ENCODE results near the gene DNAJC7. TPM values are rescaled to one million over a fixed set of nuclear protein-coding genes. Genes with fewer than 3 reads are reported as not detected.

DNAJC7 gene
- total RNA-seq, 2 donors from 2014 or later, result 57.8 to 60.4 TPM

- DNase-seq (ENCODE audit: low spot score), result no peak
- TF ChIP-seq POLR2A (IDR thresholded peaks at IDR 0.05) (no peak), POLR2AphosphoS5 (IDR thresholded peaks at IDR 0.05) (no peak), CTCF (IDR thresholded peaks at IDR 0.05) (no peak)
- intact Hi-C loops (cut with DNase I), result loop anchor here (5.0 kb wide), 1 partner anchor 50 kb away; the partner anchor contains the start of gene DNAJC7
- WGBS, result 12% methylated on average over 36 of the region's 39 CpGs
- Histone ChIP-seq H3K4me3 (peak overlapping the region; percentile 72 to 92), H3K27me3 (replicated peaks; ENCODE audit: insufficient read depth) (no peaks in the 10 kb centered on the region), H3K9me3 (no peaks in the 10 kb centered on the region), H3K4me1 (replicated peaks) (peaks cover 25% of the 10 kb centered on the region), H3K36me3 (no peaks in the 10 kb centered on the region), H3K27ac (peak overlapping the region; percentile 84 to 91)
Observed at GRCh38 chr17:41967141-41967920, 49.9 kb downstream of the DNAJC7 start.

- Histone ChIP-seq H3K27ac (peak within 1 kb of the TSS; percentile 84 to 91), H3K4me1 (replicated peaks) (peaks cover 18% of the 10 kb centered on the region), H3K27me3 (replicated peaks; ENCODE audit: insufficient read depth) (no peaks in the 10 kb centered on the region), H3K36me3 (no peaks in the 10 kb centered on the region), H3K4me3 (peak within 1 kb of the TSS; percentile 72 to 92), H3K9me3 (no peaks in the 10 kb centered on the region)
- intact Hi-C loops (cut with DNase I), result loop anchor here (5.0 kb wide), 1 partner anchor 51 kb away; the partner anchor contains the start of gene DNAJC7
- DNase-seq (ENCODE audit: low spot score), result peak; percentile 88
- TF ChIP-seq CTCF (IDR thresholded peaks at IDR 0.05) (peak in 2 of 4 experiments; percentile 5 to 30), POLR2A (IDR thresholded peaks at IDR 0.05) (peak; percentile 93), POLR2AphosphoS5 (IDR thresholded peaks at IDR 0.05) (peak; percentile 68)
- WGBS, result under 1% methylated on average over 57 of the region's 71 CpGs
Observed at GRCh38 chr17:41966463-41967140, 50.6 kb downstream of the DNAJC7 start, which contains the start of gene CNP. TSS of gene CNP (plus strand) at chr17:41966795. CDS start at chr17:41966885, 90 bp downstream.

GRCh38 chr17:41965694-41966462 is 51.4 kb downstream of the DNAJC7 start:
- TF ChIP-seq CTCF (IDR thresholded peaks at IDR 0.05) (peak in 1 of 4 experiments; percentile 15), POLR2AphosphoS5 (IDR thresholded peaks at IDR 0.05) (peak; percentile 76), POLR2A (IDR thresholded peaks at IDR 0.05) (peak; percentile 33)
- Histone ChIP-seq H3K27me3 (replicated peaks; ENCODE audit: insufficient read depth) (no peaks in the 10 kb centered on the region), H3K4me1 (replicated peaks) (peaks cover 16% of the 10 kb centered on the region), H3K36me3 (no peaks in the 10 kb centered on the region), H3K9me3 (no peaks in the 10 kb centered on the region), H3K27ac (peak overlapping the region; percentile 84 to 91), H3K4me3 (peak overlapping the region; percentile 72 to 92)
- DNase-seq (ENCODE audit: low spot score), result peak; percentile 91
- intact Hi-C loops (cut with DNase I), result loop anchor here (1.0 to 5.0 kb wide), 2 partner anchors 51 to 148 kb away; partner anchors contain the start of gene DNAJC7
- WGBS, result 2% methylated on average over 18 of the region's 18 CpGs

GRCh38 chr17:41962768-41963434 is 54.3 kb downstream of the DNAJC7 start:
- Histone ChIP-seq H3K9me3 (no peaks in the 10 kb centered on the region), H3K27me3 (replicated peaks; ENCODE audit: insufficient read depth) (no peaks in the 10 kb centered on the region), H3K4me1 (replicated peaks) (peaks cover under 1% of the 10 kb centered on the region), H3K4me3 (no peak overlapping the region), H3K36me3 (no peaks in the 10 kb centered on the region), H3K27ac (no peak overlapping the region)
- peak; percentile 67 for DNase-seq (ENCODE audit: low spot score)
- WGBS, result 25% methylated on average over 9 of the region's 9 CpGs
- TF ChIP-seq POLR2A (IDR thresholded peaks at IDR 0.05) (no peak), POLR2AphosphoS5 (IDR thresholded peaks at IDR 0.05) (peak; percentile 39), CTCF (IDR thresholded peaks at IDR 0.05) (peak; percentile 53 to 93 (median 84))
- intact Hi-C loops (cut with DNase I), result no loop called here
